Right cardiac atrium (tissue), 5 donors: Measurements from ENCODE around the gene TARS2. TPM values are rescaled to one million over a fixed set of nuclear protein-coding genes. Genes with fewer than 3 reads are reported as not detected.
A peak's percentile ranks its signal among the peaks of the same experiment; 100 is the strongest.

ENCODE experiments used
- ATAC-seq, 2 donors: fragments of 200-7000 bp; cut with Tn5 transposase; one replicate each; pipeline versions ENCODE4 v1.8.0 to v1.9.1; 2020; ENCODE audit warnings: moderate library complexity in 2 of 2, mild to moderate bottlenecking in 1 of 2
- DNase-seq, 3 donors: peaks; one replicate each; pipeline ENCODE4 v3.0.0-alpha.2; 2020
- H3K27ac ChIP-seq: one replicate; pipeline ENCODE4 v1.5.1; 2013; ENCODE audit warnings: mild to moderate bottlenecking, low read length, control low read depth, moderate library complexity
- H3K27me3 ChIP-seq: one replicate; pipeline ENCODE4 v1.6.1; 2013; ENCODE audit not compliant: control insufficient read depth, insufficient read depth
- H3K4me1 ChIP-seq: one replicate; pipeline ENCODE4 v1.6.1; 2013; ENCODE audit warnings: low read length; ENCODE audit not compliant: control insufficient read depth, insufficient read depth
- H3K4me3 ChIP-seq: one replicate; pipeline ENCODE4 v1.5.1; 2013; ENCODE audit warnings: low read length, control low read depth
- H3K9me3 ChIP-seq: one replicate; pipeline ENCODE4 v1.6.1; 2013; ENCODE audit warnings: low read length; ENCODE audit not compliant: control insufficient read depth
- whole genome bisulfite sequencing: extraction: QIAGEN DNeasy Blood & Tissue Kit; methylation state at CpG from one replicate; pipeline ENCODE4 v1.1.7; 2013; 5-methylcytosine and 5-hydroxymethylcytosine counted together
- intact Hi-C, 4 donors: fragments of 100-400 bp; cut with DNase I; formaldehyde crosslinking; loops; one replicate each; pipeline versions ENCODE4 v1.11.0 to v1.14.0; 2022 to 2023
- polyA plus RNA-seq: library from polyadenylated mRNA; stranded (reverse); fragments of 200-250 nt; gene quantifications from one replicate; pipeline ENCODE4 v1.2.3, GENCODE V29; 2013
- total RNA-seq, 4 donors: library from RNA; stranded (reverse); fragmentation: NEBNext Ultra II Directional; extraction: Animal tissue kit (Norgen Biotek cat#: 25700); gene quantifications; one replicate each; pipeline ENCODE4 v1.2.1, GENCODE V29; 2021
- donor health status: healthy with polysubstance abuse.
- donor health status: DM: no; HTN: yes; CAD: no.
- donor health status: DM: no; HTN: no; CAD: no.
- donor health status: DM: no; HTN: yes; CAD: no; lungs with severe emphysema.
- donor health status: DM: yes; HTN: yes; CAD: no.

TARS2 gene
- total and polyA plus RNA-seq, 5 donors = 15.1 to 23.2 (median 21.1) TPM

GRCh38 chr1:150474869-150475268, 12.3 kb upstream of the TARS2 start:
- Histone ChIP-seq H3K9me3 (no peaks in the 10 kb centered on the region), H3K27ac (no peak overlapping the region), H3K4me3 (no peak overlapping the region), H3K27me3 (no peaks in the 10 kb centered on the region), H3K4me1 (peaks cover 6% of the 10 kb centered on the region)
- ATAC-seq (no peak), DNase-seq (no peak)
- intact Hi-C loops = loop anchor here in 2 of 4 donors (5.0 to 10.0 kb wide), 2 partner anchors 57 to 60 kb away; no protein-coding TSS in a partner anchor
- 85% methylated on average over 4 of the region's 4 CpGs for WGBS

GRCh38 chr1:150476754-150477153, 10.5 kb upstream of the TARS2 start:
- Histone ChIP-seq H3K4me1 (peaks cover 6% of the 10 kb centered on the region), H3K27ac (no peak overlapping the region), H3K27me3 (no peaks in the 10 kb centered on the region), H3K9me3 (no peaks in the 10 kb centered on the region), H3K4me3 (no peak overlapping the region)
- 63% methylated on average over 3 of the region's 3 CpGs for WGBS
- DNase-seq (no peak), ATAC-seq (no peak)
- intact Hi-C loops = loop anchor here in 1 of 4 donors (10.0 kb wide), 1 partner anchor 58 kb away; no protein-coding TSS in a partner anchor

DNA sequence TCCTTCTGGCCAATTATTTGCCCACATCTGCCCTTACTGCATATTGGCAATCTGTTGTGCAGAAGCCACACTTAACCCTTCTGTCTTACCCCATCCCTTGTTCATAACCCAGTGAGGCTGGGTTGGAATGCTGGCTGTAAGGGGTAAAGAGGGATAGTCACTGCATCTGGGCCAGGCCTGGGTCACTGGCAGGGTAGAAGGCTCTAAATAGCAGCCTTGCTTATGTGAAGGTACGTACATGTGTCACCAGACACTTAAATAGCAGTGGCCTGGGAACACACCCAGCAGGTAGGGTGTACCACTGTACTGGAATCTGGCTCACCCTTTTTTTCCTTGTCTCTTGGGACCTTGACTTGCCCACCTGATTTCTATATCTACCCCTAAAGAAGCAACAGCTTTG, 9.9 kb upstream of the TARS2 start:
- ATAC-seq (peak; percentile 37 to 64), DNase-seq (no peak)

GRCh38 chr1:150477733-150478132, 9.5 kb upstream of the TARS2 start:
- Histone ChIP-seq H3K27ac (no peak overlapping the region), H3K4me3 (no peak overlapping the region), H3K4me1 (peaks cover 6% of the 10 kb centered on the region), H3K9me3 (no peaks in the 10 kb centered on the region), H3K27me3 (no peaks in the 10 kb centered on the region)
- 45% methylated on average over 4 of the region's 4 CpGs for WGBS
- intact Hi-C loops = loop anchor here in 1 of 4 donors (10.0 kb wide), 1 partner anchor 57 kb away; no protein-coding TSS in a partner anchor
- no peak for DNase-seq
- no peak for ATAC-seq

More for the DNA sequence above, 9.9 kb upstream of the TARS2 start:
- Histone ChIP-seq H3K27me3 (no peaks in the 10 kb centered on the region), H3K4me1 (peaks cover 6% of the 10 kb centered on the region), H3K27ac (no peak overlapping the region), H3K9me3 (no peaks in the 10 kb centered on the region), H3K4me3 (no peak overlapping the region)
- intact Hi-C loops = loop anchor here in 1 of 4 donors (10.0 kb wide), 1 partner anchor 57 kb away; no protein-coding TSS in a partner anchor
- 47% methylated on average over 1 of the region's 1 CpG for WGBS

GRCh38 chr1:150479370-150479769, 7.8 kb upstream of the TARS2 start:
- DNase-seq (no peak), ATAC-seq (no peak)
- Histone ChIP-seq H3K27ac (no peak overlapping the region), H3K4me3 (no peak overlapping the region), H3K9me3 (no peaks in the 10 kb centered on the region), H3K27me3 (no peaks in the 10 kb centered on the region), H3K4me1 (peaks cover 3% of the 10 kb centered on the region)
- intact Hi-C loops = loop anchor here in 1 of 4 donors (10.0 kb wide), 1 partner anchor 55 kb away; no protein-coding TSS in a partner anchor
- WGBS = 63% methylated on average over 4 of the region's 4 CpGs

DNA sequence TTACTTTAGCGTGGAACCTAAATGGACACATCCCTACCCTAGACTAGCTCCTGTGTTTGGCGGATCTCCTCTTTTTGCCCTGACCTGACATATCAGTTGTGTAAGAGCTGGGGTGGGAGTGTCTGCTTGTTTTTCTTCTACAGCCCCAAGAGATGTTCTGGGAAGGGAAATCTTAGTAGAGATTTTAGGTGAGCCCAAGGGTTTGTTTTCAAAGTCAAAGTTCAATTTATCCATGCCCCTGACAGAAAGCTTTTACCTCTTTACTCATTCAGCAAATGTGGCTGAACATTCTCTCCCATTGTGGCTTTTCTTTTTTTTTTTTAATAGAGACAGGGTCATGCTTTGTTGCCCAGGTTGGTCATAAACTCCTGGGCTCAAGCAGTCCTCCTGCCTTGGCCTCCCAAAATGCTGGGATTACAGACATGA, 7.3 kb upstream of the TARS2 start:
- WGBS = 65% methylated on average over 2 of the region's 2 CpGs
- Histone ChIP-seq H3K4me1 (peaks cover 3% of the 10 kb centered on the region), H3K4me3 (no peak overlapping the region), H3K27me3 (no peaks in the 10 kb centered on the region), H3K9me3 (no peaks in the 10 kb centered on the region), H3K27ac (no peak overlapping the region)
- DNase-seq (no peak), ATAC-seq (no peak)
- intact Hi-C loops = loop anchor here in 1 of 4 donors (10.0 kb wide), 1 partner anchor 55 kb away; no protein-coding TSS in a partner anchor

- no peaks in the 10 kb centered on the region for H3K9me3 ChIP-seq
- peaks cover 5% of the 10 kb centered on the region for H3K4me1 ChIP-seq
- intact Hi-C loops = no loop called here
- H3K4me3 ChIP-seq = no peak overlapping the region
- H3K27ac ChIP-seq = no peak overlapping the region
- 76% methylated on average over 5 of the region's 5 CpGs for WGBS
- no peaks in the 10 kb centered on the region for H3K27me3 ChIP-seq
- ATAC-seq (no peak), DNase-seq (no peak)
Observed at GRCh38 chr1:150484431-150484830, 2.8 kb upstream of the TARS2 start.

DNA sequence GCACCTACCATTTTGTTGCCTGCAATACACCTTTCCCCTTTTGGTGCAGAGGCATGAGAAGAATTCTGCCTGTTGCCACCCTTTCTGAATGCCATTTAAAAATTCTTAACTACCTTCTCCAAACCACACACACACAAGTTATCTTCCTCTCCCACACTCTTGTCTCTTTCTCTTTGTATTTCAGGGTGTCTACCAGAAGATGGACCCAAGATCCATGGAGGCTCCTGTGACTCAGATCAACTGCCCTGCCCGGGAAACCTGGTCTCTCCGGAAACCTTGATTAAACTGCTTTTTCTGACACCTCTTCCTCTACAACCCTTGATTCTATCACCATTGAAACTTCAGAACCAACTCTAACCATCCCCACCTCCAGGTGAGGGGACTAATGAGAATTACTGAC, 2.4 kb upstream of the TARS2 start:
- H3K27ac ChIP-seq = no peak overlapping the region
- H3K4me1 ChIP-seq = peaks cover 5% of the 10 kb centered on the region
- intact Hi-C loops = no loop called here
- WGBS = 13% methylated on average over 2 of the region's 2 CpGs
- H3K27me3 ChIP-seq = no peaks in the 10 kb centered on the region
- ATAC-seq (no peak), DNase-seq (no peak)
- H3K9me3 ChIP-seq = no peaks in the 10 kb centered on the region
- no peak overlapping the region for H3K4me3 ChIP-seq

DNA sequence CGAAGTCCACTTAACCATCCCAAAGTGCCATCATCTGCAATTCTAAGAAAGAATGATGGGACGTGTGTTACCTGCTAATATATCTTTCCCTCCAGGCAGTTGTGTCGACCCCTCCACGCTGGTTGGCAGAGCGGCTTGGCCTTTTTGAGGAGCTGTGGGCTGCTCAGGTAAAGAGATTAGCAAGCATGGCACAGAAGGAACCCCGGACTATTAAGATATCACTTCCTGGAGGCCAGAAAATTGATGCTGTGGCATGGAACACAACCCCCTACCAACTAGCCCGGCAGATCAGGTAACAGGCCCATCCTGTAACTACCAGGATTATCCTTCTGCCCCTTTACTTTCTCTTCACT, 520 bp downstream of the TARS2 start:
- intact Hi-C loops = no loop called here
- DNase-seq = no peak

GRCh38 chr1:150493175-150493574, 6.0 kb downstream of the TARS2 start:
- no peak for DNase-seq
- WGBS = 96% methylated on average over 8 of the region's 8 CpGs
- no peak for ATAC-seq
- intact Hi-C loops = no loop called here
- H3K27ac ChIP-seq = no peak overlapping the region
- peaks cover under 1% of the 10 kb centered on the region for H3K4me1 ChIP-seq
- no peak overlapping the region for H3K4me3 ChIP-seq
- H3K27me3 ChIP-seq = no peaks in the 10 kb centered on the region
- H3K9me3 ChIP-seq = no peaks in the 10 kb centered on the region

More for the DNA sequence above, 520 bp downstream of the TARS2 start:
- Histone ChIP-seq H3K4me1 (peaks cover 5% of the 10 kb centered on the region), H3K4me3 (peak overlapping the region; percentile 78), H3K27me3 (no peaks in the 10 kb centered on the region), H3K27ac (no peak overlapping the region), H3K9me3 (no peaks in the 10 kb centered on the region)
- WGBS = 6% methylated on average over 7 of the region's 7 CpGs
- peak in 1 of 2 donors; percentile 7 for ATAC-seq

DNA sequence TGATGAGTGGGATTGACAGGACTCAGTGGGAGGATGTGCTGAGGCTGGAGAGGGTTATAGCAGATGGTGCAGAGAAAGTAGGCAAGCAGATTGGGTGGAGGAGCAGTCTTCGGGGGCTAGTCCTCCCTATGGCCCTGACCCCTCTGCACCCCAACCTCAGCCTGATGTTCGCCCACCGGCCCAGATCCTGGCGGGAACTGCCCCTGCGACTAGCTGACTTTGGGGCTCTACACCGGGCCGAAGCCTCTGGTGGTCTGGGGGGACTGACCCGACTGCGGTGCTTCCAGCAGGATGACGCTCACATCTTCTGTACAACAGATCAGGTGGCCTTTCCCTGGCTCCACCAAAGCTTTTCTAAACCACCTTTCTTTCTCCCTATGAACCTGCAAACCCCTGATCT, 11.1 kb downstream of the TARS2 start:
- H3K27ac ChIP-seq = no peak overlapping the region
- no peaks in the 10 kb centered on the region for H3K27me3 ChIP-seq
- ATAC-seq = peak in 1 of 2 donors; percentile 11
- DNase-seq = no peak
- no peaks in the 10 kb centered on the region for H3K4me1 ChIP-seq
- no peaks in the 10 kb centered on the region for H3K9me3 ChIP-seq
- intact Hi-C loops = no loop called here
- H3K4me3 ChIP-seq = no peak overlapping the region
- 95% methylated on average over 10 of the region's 10 CpGs for WGBS

- 88% methylated on average over 6 of the region's 6 CpGs for WGBS
Observed at GRCh38 chr1:150505431-150505830, 18.2 kb downstream of the TARS2 start.

More at GRCh38 chr1:150505431-150505830, 18.2 kb downstream of the TARS2 start:
- H3K27ac ChIP-seq = no peak overlapping the region
- intact Hi-C loops = no loop called here
- H3K9me3 ChIP-seq = no peaks in the 10 kb centered on the region
- no peaks in the 10 kb centered on the region for H3K27me3 ChIP-seq
- no peak for DNase-seq
- no peak overlapping the region for H3K4me3 ChIP-seq
- no peak for ATAC-seq
- H3K4me1 ChIP-seq = peaks cover 3% of the 10 kb centered on the region
